Renal pelvis (tissue), 4 donors: ENCODE measurements around the gene PPFIA1. TPM values are rescaled to one million over a fixed set of nuclear protein-coding genes. Genes with fewer than 3 reads are reported as not detected.

Experiments used
- DNase-seq: peaks from one replicate; pipeline ENCODE4 v3.0.0-alpha.2; 2013
- polyA plus RNA-seq, 3 donors: library from polyadenylated mRNA; unstranded; fragments of 120-200 nt; gene quantifications; one replicate each; pipeline ENCODE4 v1.2.1, GENCODE V29; 2013; ENCODE audit not compliant: insufficient read length in 3 of 3

Gene PPFIA1
- polyA plus RNA-seq, 3 donors, result 46.3 to 60.2 (median 55.9) TPM

- no peak for DNase-seq
Measured at GRCh38 chr11:70430671-70431574, 160.4 kb downstream of the PPFIA1 start.

GRCh38 chr11:70431611-70432010, 161.1 kb downstream of the PPFIA1 start:
- DNase-seq, result no peak

- no peak for DNase-seq
Measured at GRCh38 chr11:70432065-70432464, 161.6 kb downstream of the PPFIA1 start.

GRCh38 chr11:70432580-70432979, 162.1 kb downstream of the PPFIA1 start:
- no peak for DNase-seq

- no peak for DNase-seq
Measured at GRCh38 chr11:70433038-70433437, 162.5 kb downstream of the PPFIA1 start.

- DNase-seq, result no peak
Measured at GRCh38 chr11:70433526-70433925, 163.0 kb downstream of the PPFIA1 start.

Other genes with a start within 250 kb of the PPFIA1 start
- gene ANO1, start 192.4 kb upstream of the PPFIA1 start, polyA plus RNA-seq, result 10 to 100 TPM; 13.1 to 16.8 (median 15.2) TPM
- 10 to 100 TPM; 18.7 to 23.3 (median 19.5) TPM for gene FADD, start 67.4 kb upstream of the PPFIA1 start, polyA plus RNA-seq
- gene CTTN, start 127.8 kb downstream of the PPFIA1 start, polyA plus RNA-seq, result 100 to 1,000 TPM; 166 to 234 (median 223) TPM